Stimulated activated CD8-positive, alpha-beta memory T cell treated with anti-CD3 and anti-CD28 coated beads, Interleukin-7, amount 100 ng/mL, for 24 hours (primary cell): ENCODE data around the gene SCP2.

Source experiments
- DNase-seq: peaks from one replicate; pipeline ENCODE4 v3.0.0-alpha.2; 2020; ENCODE audit warnings: low read depth

Gene SCP2

GRCh38 chr1:53043271-53043670, 116.2 kb downstream of the SCP2 start:
- DNase-seq, result no peak

GRCh38 chr1:53044926-53045325, 117.8 kb downstream of the SCP2 start:
- DNase-seq, result no peak

GRCh38 chr1:53046930-53047329, 119.9 kb downstream of the SCP2 start:
- DNase-seq, result no peak

- no peak for DNase-seq
Measured at GRCh38 chr1:53047737-53048736, 121.0 kb downstream of the SCP2 start.

GRCh38 chr1:53048960-53049573, 122.0 kb downstream of the SCP2 start:
- no peak for DNase-seq

GRCh38 chr1:53049574-53049967, 122.5 kb downstream of the SCP2 start:
- no peak for DNase-seq

- no peak for DNase-seq
Measured at GRCh38 chr1:53050310-53050709, 123.2 kb downstream of the SCP2 start.

GRCh38 chr1:53051676-53052075, 124.6 kb downstream of the SCP2 start:
- DNase-seq, result no peak

- no peak for DNase-seq
Measured at GRCh38 chr1:53057127-53057526, 130.1 kb downstream of the SCP2 start.

GRCh38 chr1:53060579-53060978, 133.5 kb downstream of the SCP2 start:
- DNase-seq, result no peak

GRCh38 chr1:53061123-53061858, 134.2 kb downstream of the SCP2 start:
- no peak for DNase-seq

- no peak for DNase-seq
Measured at GRCh38 chr1:53061859-53062707, 135.0 kb downstream of the SCP2 start, which contains the start of gene PODN. PODN (plus strand) TSS chr1:53062213; CDS start chr1:53069856, 7,643 bp downstream.

- DNase-seq, result no peak
Measured at GRCh38 chr1:53062708-53063591, 135.9 kb downstream of the SCP2 start.

GRCh38 chr1:53063744-53064515, 136.9 kb downstream of the SCP2 start:
- no peak for DNase-seq

- DNase-seq, result no peak
Measured at GRCh38 chr1:53065391-53065790, 138.3 kb downstream of the SCP2 start.

GRCh38 chr1:53066488-53066887, 139.4 kb downstream of the SCP2 start:
- no peak for DNase-seq

- DNase-seq, result no peak
Measured at GRCh38 chr1:53066891-53067738, 140.0 kb downstream of the SCP2 start.

GRCh38 chr1:53067886-53068285, 140.8 kb downstream of the SCP2 start:
- no peak for DNase-seq
